ENCODE data around the gene SURF4.

GRCh38 chr9:133353548-133353947 lies 22.3 kb downstream of the SURF4 start:
- TF ChIP-seq CTCF (IDR thresholded peaks at IDR 0.05; ENCODE audit: low read length) (no peak), EZH2phosphoT487 (IDR thresholded peaks at IDR 0.05; ENCODE audit: low read length) (no peak)

All from MM.1S (cell line).